ENCODE data around the gene DCUN1D2.

DCUN1D2 gene

GRCh38 chr13:113422807-113423519 lies 67.5 kb downstream of the DCUN1D2 start:
- DNase-seq (ENCODE audit: low read depth): no peak

- DNase-seq (ENCODE audit: low read depth): no peak
Measured at GRCh38 chr13:113421673-113422270, 68.7 kb downstream of the DCUN1D2 start.

- no peak for DNase-seq (ENCODE audit: low read depth)
Measured at GRCh38 chr13:113420833-113421600, 69.5 kb downstream of the DCUN1D2 start.

GRCh38 chr13:113420232-113420631 lies 70.3 kb downstream of the DCUN1D2 start:
- no peak for DNase-seq (ENCODE audit: low read depth)

GRCh38 chr13:113419531-113420193 lies 70.8 kb downstream of the DCUN1D2 start:
- no peak for DNase-seq (ENCODE audit: low read depth)

GRCh38 chr13:113418722-113419049 lies 71.8 kb downstream of the DCUN1D2 start:
- no peak for DNase-seq (ENCODE audit: low read depth)

GRCh38 chr13:113417836-113418721 lies 72.4 kb downstream of the DCUN1D2 start:
- DNase-seq (ENCODE audit: low read depth): no peak

- no peak for DNase-seq (ENCODE audit: low read depth)
Measured at GRCh38 chr13:113417008-113417751, 73.3 kb downstream of the DCUN1D2 start.

GRCh38 chr13:113415825-113416224 lies 74.7 kb downstream of the DCUN1D2 start:
- no peak for DNase-seq (ENCODE audit: low read depth)

- DNase-seq (ENCODE audit: low read depth): no peak
Measured at GRCh38 chr13:113415032-113415431, 75.5 kb downstream of the DCUN1D2 start.

GRCh38 chr13:113414335-113414734 lies 76.2 kb downstream of the DCUN1D2 start:
- DNase-seq (ENCODE audit: low read depth): no peak

- no peak for DNase-seq (ENCODE audit: low read depth)
Measured at GRCh38 chr13:113413898-113414282, 76.6 kb downstream of the DCUN1D2 start.

- no peak for DNase-seq (ENCODE audit: low read depth)
Measured at GRCh38 chr13:113413178-113413897, 77.2 kb downstream of the DCUN1D2 start.

- no peak for DNase-seq (ENCODE audit: low read depth)
Measured at GRCh38 chr13:113412440-113412839, 78.1 kb downstream of the DCUN1D2 start.

GRCh38 chr13:113411216-113412023 lies 79.1 kb downstream of the DCUN1D2 start:
- DNase-seq (ENCODE audit: low read depth): no peak

- DNase-seq (ENCODE audit: low read depth): no peak
Measured at GRCh38 chr13:113410472-113411201, 79.9 kb downstream of the DCUN1D2 start.

- no peak for DNase-seq (ENCODE audit: low read depth)
Measured at GRCh38 chr13:113408562-113408961, 81.9 kb downstream of the DCUN1D2 start.

- no peak for DNase-seq (ENCODE audit: low read depth)
Measured at GRCh38 chr13:113407531-113408393, 82.7 kb downstream of the DCUN1D2 start.
